Body of pancreas (tissue), 4 donors: ENCODE results near the gene WDR93. TPM values are rescaled to one million over a fixed set of nuclear protein-coding genes. Genes with fewer than 3 reads are reported as not detected.
"Not testable (repeated sequence)": the region's sequence is repeated elsewhere in the genome, so short reads cannot be mapped to it uniquely, and the experiment has no call there.

Source experiments
- ATAC-seq: fragments of 150-250 bp; one replicate; pipeline ENCODE4 v1.9.1; 2016
- DNase-seq, 4 donors: peaks; one replicate each; pipeline ENCODE4 v3.0.0-alpha.2; 2019
- H3K27ac ChIP-seq, 4 donors: fragments of 200-600 bp; sonication (generic); 1 replicate in 3 of 4; 2 replicates in 1 of 4; pipeline versions ENCODE4 v1.5.1 to v1.6.1; 2016 to 2019; ENCODE audit warnings: mild to moderate bottlenecking in 1 of 4, mixed read lengths in 1 of 4, moderate library complexity in 1 of 4
- H3K27me3 ChIP-seq, 2 donors: fragments of 200-600 bp; sonication (generic); one replicate each; pipeline ENCODE4 v1.6.0; 2016; ENCODE audit warnings: mild to moderate bottlenecking in 1 of 2
- H3K36me3 ChIP-seq, 2 donors: fragments of 200-600 bp; sonication (generic); replicated peaks in 1 of 2; 2 replicates each; pipeline ENCODE4 v1.5.1; 2016; ENCODE audit warnings: low read depth in 2 of 2; ENCODE audit not compliant: insufficient read depth in 1 of 2
- H3K4me1 ChIP-seq: fragments of 200-600 bp; sonication (generic); one replicate; pipeline ENCODE4 v1.6.0; 2016
- H3K4me3 ChIP-seq, 2 donors: fragments of 200-600 bp; sonication (generic); 1 replicate in 1 of 2; 2 replicates in 1 of 2; pipeline ENCODE4 v1.5.1; 2016 to 2019
- H3K9me3 ChIP-seq, 3 donors: fragments of 200-600 bp; sonication (generic); 1 replicate in 2 of 3; 2 replicates in 1 of 3; pipeline ENCODE4 v1.5.1; 2016
- POLR2A ChIP-seq, 3 donors: fragments of 450-650 bp; IDR thresholded peaks; one replicate each; pipeline ENCODE4 v1.6.1; 2016; ENCODE audit warnings: antibody characterized with exemption in 3 of 3, mild to moderate bottlenecking in 2 of 3
- WGBS, 2 donors: methylation state at CpG; one replicate each; pipeline ENCODE4 v1.1.5; 2017; 5-methylcytosine and 5-hydroxymethylcytosine counted together
- intact Hi-C: fragments of 100-400 bp; cut with DNase I; formaldehyde crosslinking; loops from one replicate; pipeline ENCODE4 v1.15.1; 2023
- total RNA-seq, 2 donors: library from RNA; depleted of rRNA; stranded (reverse); fragments of >200 nt; gene quantifications; one replicate each; pipeline ENCODE4 v1.1.0, GENCODE V29; 2016
- TF ChIP-seq, protein P1 (sequence below), 7 experiments: fragments of 450-650 bp in 4 of 7; fragments of 200-600 bp in 3 of 7; sonication (generic) in 3 of 7; IDR thresholded peaks; one replicate each; pipeline ENCODE4 v1.5.1; 2016 to 2019; ENCODE audit warnings: antibody characterized with exemption in 7 of 7

The WDR93 gene
- total RNA-seq, 2 donors from 2014 or later = 0.66 TPM; not detected in 1

DNA sequence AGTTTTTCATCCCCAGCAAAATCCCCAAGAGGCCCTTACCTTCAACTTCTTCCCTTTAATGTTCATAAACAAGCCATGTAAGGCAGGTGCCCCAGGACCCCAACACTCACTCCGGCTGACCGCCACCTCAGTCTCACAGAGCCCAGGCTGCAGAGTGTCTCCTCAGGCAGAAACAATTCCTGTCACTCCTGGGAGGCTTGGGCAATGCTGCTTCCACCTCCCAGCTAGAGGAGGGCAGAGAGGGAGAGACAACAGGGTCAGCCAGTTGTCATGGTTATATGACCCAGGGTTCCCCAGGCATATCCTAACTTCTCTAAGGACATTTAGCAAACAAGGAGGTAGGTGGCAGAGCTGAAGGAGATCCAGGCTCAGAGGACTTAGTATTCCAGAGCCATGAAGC is 11.4 kb upstream of the WDR93 start, which contains the start of gene PLIN1:
Gene PLIN1, minus strand, starts transcription at position 156 of the 400 bp plus-strand sequence. CDS start 1,878 bp downstream, outside the sequence.
- H3K27ac ChIP-seq = peak within 1 kb of the TSS; percentile 77 to 95 (median 90)
- H3K4me1 ChIP-seq = peaks cover 43% of the 10 kb centered on the region
- intact Hi-C loops = no loop called here
- WGBS, 2 donors = 94 to 100% methylated on average over 2 of the region's 2 CpGs
- no peak within 1 kb of the TSS for H3K4me3 ChIP-seq
- H3K9me3 ChIP-seq = no peaks in the 10 kb centered on the region
- H3K36me3 ChIP-seq = no peaks in the 10 kb centered on the region
- no peaks in the 10 kb centered on the region for H3K27me3 ChIP-seq
- TF ChIP-seq, protein P1, sequence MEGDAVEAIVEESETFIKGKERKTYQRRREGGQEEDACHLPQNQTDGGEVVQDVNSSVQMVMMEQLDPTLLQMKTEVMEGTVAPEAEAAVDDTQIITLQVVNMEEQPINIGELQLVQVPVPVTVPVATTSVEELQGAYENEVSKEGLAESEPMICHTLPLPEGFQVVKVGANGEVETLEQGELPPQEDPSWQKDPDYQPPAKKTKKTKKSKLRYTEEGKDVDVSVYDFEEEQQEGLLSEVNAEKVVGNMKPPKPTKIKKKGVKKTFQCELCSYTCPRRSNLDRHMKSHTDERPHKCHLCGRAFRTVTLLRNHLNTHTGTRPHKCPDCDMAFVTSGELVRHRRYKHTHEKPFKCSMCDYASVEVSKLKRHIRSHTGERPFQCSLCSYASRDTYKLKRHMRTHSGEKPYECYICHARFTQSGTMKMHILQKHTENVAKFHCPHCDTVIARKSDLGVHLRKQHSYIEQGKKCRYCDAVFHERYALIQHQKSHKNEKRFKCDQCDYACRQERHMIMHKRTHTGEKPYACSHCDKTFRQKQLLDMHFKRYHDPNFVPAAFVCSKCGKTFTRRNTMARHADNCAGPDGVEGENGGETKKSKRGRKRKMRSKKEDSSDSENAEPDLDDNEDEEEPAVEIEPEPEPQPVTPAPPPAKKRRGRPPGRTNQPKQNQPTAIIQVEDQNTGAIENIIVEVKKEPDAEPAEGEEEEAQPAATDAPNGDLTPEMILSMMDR (IDR thresholded peaks at IDR 0.05) = no peak
- no peak for TF ChIP-seq POLR2A (IDR thresholded peaks at IDR 0.05)
- no peak for DNase-seq
- no peak for ATAC-seq

DNA sequence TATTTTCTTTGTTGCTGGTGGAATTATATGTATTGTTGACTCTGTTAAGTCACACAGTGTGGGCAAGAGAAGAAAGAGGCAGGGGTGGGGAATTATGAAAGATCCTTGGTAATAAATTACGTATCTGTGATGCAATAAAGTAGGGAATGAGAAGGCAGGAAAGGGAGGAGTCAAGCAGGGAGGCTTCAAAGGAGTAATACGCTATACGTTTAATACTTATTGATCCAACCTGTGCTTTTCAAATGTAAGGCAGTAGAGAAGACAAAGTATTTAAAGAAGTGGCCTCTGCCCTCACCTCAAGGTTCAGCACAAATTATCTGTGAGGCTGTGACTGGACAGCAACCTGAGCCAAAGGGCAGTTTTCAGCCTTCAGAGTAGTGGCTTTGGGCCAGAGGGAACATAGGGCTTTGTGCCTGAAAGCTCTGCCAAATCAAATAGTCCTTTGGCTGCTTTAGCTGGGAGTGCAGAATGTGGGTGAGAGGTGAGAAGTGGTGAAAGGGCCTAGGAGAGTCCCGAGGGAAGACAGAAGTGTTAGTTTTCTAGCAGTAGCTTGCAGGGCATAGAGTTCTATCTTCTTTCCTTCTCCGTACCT is 10.2 kb upstream of the WDR93 start:
- TF ChIP-seq, protein P1 (IDR thresholded peaks at IDR 0.05) = no peak
- no peak for TF ChIP-seq POLR2A (IDR thresholded peaks at IDR 0.05)
- ATAC-seq = peak; percentile 99
- no peaks in the 10 kb centered on the region for H3K27me3 ChIP-seq

DNA sequence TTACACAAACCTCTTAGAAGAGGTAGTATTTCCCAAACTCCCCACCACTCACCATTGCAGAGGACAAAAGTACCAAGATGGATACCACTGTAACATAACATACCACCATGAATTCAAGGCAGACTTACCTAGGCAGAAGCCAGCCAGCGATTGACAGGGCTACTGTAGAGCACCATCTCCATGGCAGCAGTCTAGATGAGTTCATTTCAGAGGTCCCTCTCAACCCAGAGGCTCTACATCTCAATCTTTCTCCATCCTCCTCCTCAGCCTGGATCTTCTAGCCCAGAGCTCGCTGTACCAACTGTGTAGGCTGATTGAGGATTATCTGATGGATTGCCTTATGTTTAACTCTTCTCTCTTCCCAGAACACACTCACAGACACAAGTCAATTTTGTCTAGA is 9.5 kb upstream of the WDR93 start:
- no peaks in the 10 kb centered on the region for H3K9me3 ChIP-seq
- intact Hi-C loops = no loop called here
- H3K4me1 ChIP-seq = peaks cover 43% of the 10 kb centered on the region
- DNase-seq (peak in 1 of 4 donors; percentile 34), ATAC-seq (no peak)
- H3K27me3 ChIP-seq = no peaks in the 10 kb centered on the region
- TF ChIP-seq POLR2A (IDR thresholded peaks at IDR 0.05) = no peak
- TF ChIP-seq, protein P1 (IDR thresholded peaks at IDR 0.05) = no peak
- H3K36me3 ChIP-seq = no peaks in the 10 kb centered on the region
- peak overlapping the region; percentile 77 to 95 (median 90) for H3K27ac ChIP-seq
- WGBS, 2 donors = 63 to 69% methylated on average over 2 of the region's 2 CpGs
- H3K4me3 ChIP-seq = no peak overlapping the region

More for the DNA sequence above, 10.2 kb upstream of the WDR93 start:
- Histone ChIP-seq H3K4me1 (peaks cover 43% of the 10 kb centered on the region), H3K27ac (peak overlapping the region; percentile 77 to 95 (median 90)), H3K36me3 (no peaks in the 10 kb centered on the region), H3K9me3 (no peaks in the 10 kb centered on the region), H3K4me3 (no peak overlapping the region)
- DNase-seq = peak; percentile 87 to 95 (median 92)
- intact Hi-C loops = no loop called here
- 11 to 13% methylated on average over 5 of the region's 5 CpGs for WGBS, 2 donors

DNA sequence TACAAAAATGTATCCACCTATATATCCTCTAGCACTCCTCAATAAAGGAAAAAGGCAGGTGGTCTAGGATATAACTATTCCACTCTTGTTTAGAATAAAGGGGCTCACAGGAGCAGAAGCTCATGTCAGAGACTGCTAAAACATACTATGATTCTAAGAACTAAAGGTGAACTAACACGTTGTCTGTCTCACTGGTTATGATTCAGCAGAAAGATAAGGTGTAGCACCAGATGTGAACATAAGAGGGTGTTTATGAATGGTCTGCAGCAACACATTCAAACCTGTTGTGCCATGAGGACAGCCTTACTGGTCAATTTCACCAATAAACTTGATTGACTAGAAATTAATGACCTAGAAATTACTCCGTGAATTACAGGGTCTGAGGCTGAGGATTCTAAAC is 4.6 kb upstream of the WDR93 start:
- H3K36me3 ChIP-seq = no peaks in the 10 kb centered on the region
- ATAC-seq = no peak
- TF ChIP-seq, protein P1 (IDR thresholded peaks at IDR 0.05) = no peak
- TF ChIP-seq POLR2A (IDR thresholded peaks at IDR 0.05) = no peak
- no peaks in the 10 kb centered on the region for H3K9me3 ChIP-seq
- no peaks in the 10 kb centered on the region for H3K27me3 ChIP-seq
- 68 to 82% methylated on average over 2 of the region's 2 CpGs for WGBS, 2 donors
- H3K4me1 ChIP-seq = peaks cover 42% of the 10 kb centered on the region
- H3K27ac ChIP-seq = no peak overlapping the region
- intact Hi-C loops = no loop called here
- DNase-seq = no peak
- no peak overlapping the region for H3K4me3 ChIP-seq

DNA sequence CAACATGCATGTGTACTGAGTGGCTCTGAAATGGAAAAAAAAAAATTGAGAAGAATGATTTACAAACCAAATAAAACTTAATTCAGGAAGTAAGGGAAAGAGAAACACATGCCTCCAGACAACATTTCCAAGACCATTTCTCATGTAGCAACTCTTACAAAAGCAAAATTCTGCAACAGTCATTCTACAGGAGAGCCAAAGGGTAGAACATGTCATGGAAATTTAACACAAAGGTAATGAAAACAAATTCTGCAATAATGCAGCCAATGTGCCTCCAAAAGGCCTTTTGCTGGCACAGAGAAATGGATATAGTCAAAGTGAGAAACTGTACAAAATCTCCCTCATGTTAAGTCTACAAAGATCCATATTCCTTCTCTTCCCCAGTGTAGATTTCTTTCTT is 4.1 kb upstream of the WDR93 start:
- peaks cover 39% of the 10 kb centered on the region for H3K4me1 ChIP-seq
- H3K4me3 ChIP-seq = no peak overlapping the region
- ATAC-seq (no peak), DNase-seq (no peak)
- no peaks in the 10 kb centered on the region for H3K36me3 ChIP-seq
- H3K27me3 ChIP-seq = no peaks in the 10 kb centered on the region
- no peak overlapping the region for H3K27ac ChIP-seq
- H3K9me3 ChIP-seq = no peaks in the 10 kb centered on the region
- TF ChIP-seq, protein P1 (IDR thresholded peaks at IDR 0.05) = no peak
- no peak for TF ChIP-seq POLR2A (IDR thresholded peaks at IDR 0.05)
- intact Hi-C loops = no loop called here

DNA sequence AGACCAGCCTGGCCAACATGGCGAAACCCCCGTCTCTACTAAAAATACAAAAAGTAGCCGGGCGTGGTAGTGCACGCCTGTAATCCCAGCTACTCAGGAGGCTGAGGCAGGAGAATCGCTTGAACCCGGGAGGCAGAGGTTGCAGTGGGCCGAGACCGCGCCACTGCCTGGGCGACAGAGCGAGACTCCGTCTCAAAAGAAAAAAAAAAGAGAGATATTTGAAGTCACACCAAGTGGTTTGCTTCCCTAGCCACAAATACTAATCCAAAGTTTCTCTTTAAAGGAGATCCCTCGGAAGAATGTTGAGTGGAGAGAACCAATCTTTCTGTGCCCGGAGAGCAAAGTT is 708 bp upstream of the WDR93 start:
- H3K4me3 ChIP-seq = peak overlapping the region; percentile 5 to 54
- not testable (repeated sequence) for H3K36me3 ChIP-seq, H3K9me3 ChIP-seq, H3K27me3 ChIP-seq, DNase-seq
- peak; percentile 4 for ATAC-seq
- peak overlapping the region; percentile 60 to 76 (median 70) for H3K27ac ChIP-seq
- intact Hi-C loops = loop anchor here (10.0 kb wide), 1 partner anchor 45 kb away; no protein-coding TSS in a partner anchor
- WGBS, 2 donors = 27 to 38% methylated on average over 15 of the region's 15 CpGs
- H3K4me1 ChIP-seq = peaks cover 25% of the 10 kb centered on the region
